ENCODE results near the gene UPF3B. TPM values are rescaled to one million over a fixed set of nuclear protein-coding genes. Genes with fewer than 3 reads are reported as not detected.

Gene UPF3B
- total and polyA plus RNA-seq, 2 of the 4 experiments (the other 2 are of a cell fraction) = 0.54 to 6.0 TPM

DNA sequence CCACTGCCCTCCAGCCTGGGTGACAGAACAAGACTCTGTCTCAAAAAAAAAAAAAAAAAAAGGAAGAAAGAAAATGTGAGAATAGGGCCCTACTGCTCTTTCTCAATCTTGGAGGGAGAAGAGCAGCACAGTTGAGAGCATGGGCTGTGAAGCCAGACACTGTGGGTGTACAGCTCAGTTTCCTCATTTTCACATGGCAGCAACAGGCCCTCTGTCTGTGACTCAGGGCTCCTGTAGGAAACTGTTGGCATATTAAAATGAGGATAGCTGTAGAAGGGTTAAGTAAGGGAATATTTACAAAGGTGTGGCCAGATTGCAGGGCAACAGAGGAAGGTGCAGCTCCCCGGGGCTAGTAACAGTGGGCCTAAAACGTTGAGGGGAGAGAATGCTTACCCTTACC lies 46.4 kb upstream of the UPF3B start:
- Histone ChIP-seq H3K9me1 (ENCODE audit: insufficient read depth, low read length) (no peaks in the 10 kb centered on the region), H4K5ac (ENCODE audit: low read depth, low read length) (no peak overlapping the region), H3K9me3 (ENCODE audit: control insufficient read depth, insufficient read depth, low read length) (no peaks in the 10 kb centered on the region), H3K9ac (ENCODE audit: low read depth, low read length) (no peak overlapping the region), H3K14ac (replicated peaks; ENCODE audit: low read depth, low read length) (no peak overlapping the region), H4K91ac (ENCODE audit: insufficient read depth, low read depth, low read length) (no peak overlapping the region), H3K36me3 (ENCODE audit: control insufficient read depth, insufficient read depth, low read length) (no peaks in the 10 kb centered on the region), H3K23ac (ENCODE audit: low read depth, low read length) (no peak overlapping the region), H4K20me1 (ENCODE audit: insufficient read depth, low read length) (no peaks in the 10 kb centered on the region), H2BK20ac (ENCODE audit: low read depth, low read length) (no peak overlapping the region), H3K56ac (ENCODE audit: extremely low read depth, insufficient read depth, low read length) (no peak overlapping the region), H3K4me1 (ENCODE audit: control insufficient read depth, insufficient read depth, low read length) (no peaks in the 10 kb centered on the region), H3K4me2 (ENCODE audit: low read depth, low read length) (no peak overlapping the region), H3K18ac (ENCODE audit: low read depth, low read length) (no peak overlapping the region), H2BK120ac (ENCODE audit: low read depth, low read length) (no peak overlapping the region), H3K27me3 (ENCODE audit: control insufficient read depth, insufficient read depth, low read length) (no peaks in the 10 kb centered on the region), H3K79me1 (ENCODE audit: low read depth in 1 of 2, low read length in 2 of 2) (no peaks in the 10 kb centered on the region), H2AK5ac (ENCODE audit: low read depth, low read length) (no peak overlapping the region), H3K4ac (ENCODE audit: low read depth, low read length) (no peak overlapping the region), H4K8ac (ENCODE audit: low read depth in 2 of 2, low read length in 2 of 2) (no peak overlapping the region), H2AK9ac (replicated peaks; ENCODE audit: low read depth, low read length, poor library complexity) (no peak overlapping the region), H2BK5ac (ENCODE audit: low read depth, low read length, poor library complexity, severe bottlenecking) (no peak overlapping the region), H3K4me3 (ENCODE audit: insufficient read depth, low read depth, low read length) (no peak overlapping the region), H2AFZ (replicated peaks; ENCODE audit: low read length, poor library complexity) (peak overlapping the region; percentile 29), H2BK15ac (ENCODE audit: low read depth, low read length) (no peak overlapping the region), H3K27ac (ENCODE audit: insufficient read depth, low read length) (no peak overlapping the region)
- POLR2A ChIA-PET (ENCODE audit: unreplicated experiment) = no interaction called here
- dilution Hi-C loops (cut with HindIII; ENCODE audit: low sequenced_read_pairs, unreplicated experiment) (no loop called here), intact Hi-C loops (cut with micrococcal nuclease) (no loop called here), in situ Hi-C loops (cut with MboI; ENCODE audit: low sequenced_read_pairs) (no loop called here)
- TF ChIP-seq CHD1 (IDR thresholded peaks at IDR 0.05; ENCODE audit: low read depth, low read length) (no peak), RAD21 (IDR thresholded peaks at IDR 0.05; ENCODE audit: low read length) (no peak), SMC3 (IDR thresholded peaks at IDR 0.05; ENCODE audit: low read depth, low read length) (no peak)
- TF ChIP-seq, protein P1, sequence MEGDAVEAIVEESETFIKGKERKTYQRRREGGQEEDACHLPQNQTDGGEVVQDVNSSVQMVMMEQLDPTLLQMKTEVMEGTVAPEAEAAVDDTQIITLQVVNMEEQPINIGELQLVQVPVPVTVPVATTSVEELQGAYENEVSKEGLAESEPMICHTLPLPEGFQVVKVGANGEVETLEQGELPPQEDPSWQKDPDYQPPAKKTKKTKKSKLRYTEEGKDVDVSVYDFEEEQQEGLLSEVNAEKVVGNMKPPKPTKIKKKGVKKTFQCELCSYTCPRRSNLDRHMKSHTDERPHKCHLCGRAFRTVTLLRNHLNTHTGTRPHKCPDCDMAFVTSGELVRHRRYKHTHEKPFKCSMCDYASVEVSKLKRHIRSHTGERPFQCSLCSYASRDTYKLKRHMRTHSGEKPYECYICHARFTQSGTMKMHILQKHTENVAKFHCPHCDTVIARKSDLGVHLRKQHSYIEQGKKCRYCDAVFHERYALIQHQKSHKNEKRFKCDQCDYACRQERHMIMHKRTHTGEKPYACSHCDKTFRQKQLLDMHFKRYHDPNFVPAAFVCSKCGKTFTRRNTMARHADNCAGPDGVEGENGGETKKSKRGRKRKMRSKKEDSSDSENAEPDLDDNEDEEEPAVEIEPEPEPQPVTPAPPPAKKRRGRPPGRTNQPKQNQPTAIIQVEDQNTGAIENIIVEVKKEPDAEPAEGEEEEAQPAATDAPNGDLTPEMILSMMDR (conservative IDR thresholded peaks at IDR 0.05; ENCODE audit: low read depth, low read length) = no peak
- no TSS peak for BruUV-seq (replicated peaks)
- DNase-seq = no peak
- CTCF ChIA-PET = interaction anchor here (0.6 to 1.4 kb wide), 2 partner anchors 12 to 88 kb away, joined by 3 to 5 read pairs; no protein-coding TSS in a partner anchor
- no CpG with 5 or more reads among the region's 2 CpGs for WGBS, 2 experiments (ENCODE audit: extremely low coverage in 2 of 2, insufficient read length in 1 of 2)
- ATAC-seq (ENCODE audit: low read depth) = no peak

Data from IMR-90 (cell line).